ENCODE data around the gene ZIK1.

The ZIK1 gene

GRCh38 chr19:57583521-57584416 lies at the start of gene ZIK1:
ZIK1 (plus strand) TSS chr19:57584145; CDS start chr19:57584357, 212 bp downstream.
- DNase-seq: no peak

- DNase-seq: no peak
Observed at GRCh38 chr19:57537953-57538547, 45.9 kb upstream of the ZIK1 start.

- DNase-seq: no peak
Observed at GRCh38 chr19:57546513-57546912, 37.4 kb upstream of the ZIK1 start.

GRCh38 chr19:57552432-57552831 lies 31.5 kb upstream of the ZIK1 start:
- DNase-seq: no peak

GRCh38 chr19:57557659-57558058 lies 26.3 kb upstream of the ZIK1 start:
- no peak for DNase-seq

- no peak for DNase-seq
Observed at GRCh38 chr19:57558525-57558924, 25.4 kb upstream of the ZIK1 start.

- peak in 1 of 2 experiments; percentile 24 for DNase-seq
Observed at GRCh38 chr19:57559008-57559403, 24.9 kb upstream of the ZIK1 start.

GRCh38 chr19:57559404-57560025 lies 24.4 kb upstream of the ZIK1 start, which contains the start of gene ZNF550:
ZNF550 (minus strand) TSS chr19:57559863; CDS start chr19:57559682, 181 bp downstream.
- peak; percentile 38 to 82 for DNase-seq

GRCh38 chr19:57560049-57560491 lies 23.9 kb upstream of the ZIK1 start:
- no peak for DNase-seq

GRCh38 chr19:57563547-57563946 lies 20.4 kb upstream of the ZIK1 start:
- no peak for DNase-seq

GRCh38 chr19:57566396-57567265 lies 17.3 kb upstream of the ZIK1 start:
- no peak for DNase-seq

GRCh38 chr19:57570707-57571106 lies 13.2 kb upstream of the ZIK1 start:
- DNase-seq: no peak

GRCh38 chr19:57572415-57572947 lies 11.5 kb upstream of the ZIK1 start:
- DNase-seq: no peak

- DNase-seq: no peak
Observed at GRCh38 chr19:57576661-57577060, 7.3 kb upstream of the ZIK1 start.

- DNase-seq: peak; percentile 88 to 95
Observed at GRCh38 chr19:57578487-57579205, 5.3 kb upstream of the ZIK1 start, which contains the start of gene ZNF416. ZNF416 (minus strand) TSS chr19:57578911; CDS start chr19:57578704, 207 bp downstream.

- DNase-seq: no peak
Observed at GRCh38 chr19:57583104-57583520, 833 bp upstream of the ZIK1 start.

GRCh38 chr19:57587529-57587928 lies 3.6 kb downstream of the ZIK1 start:
- no peak for DNase-seq

GRCh38 chr19:57599377-57599760 lies 15.4 kb downstream of the ZIK1 start:
- DNase-seq: no peak

GRCh38 chr19:57599761-57600383 lies 15.9 kb downstream of the ZIK1 start, which contains the start of gene ZNF530:
ZNF530 (plus strand) TSS chr19:57599885; CDS start chr19:57604346, 4,461 bp downstream.
- DNase-seq: peak; percentile 71 to 78

GRCh38 chr19:57606931-57607330 lies 23.0 kb downstream of the ZIK1 start:
- DNase-seq: no peak

- DNase-seq: no peak
Observed at GRCh38 chr19:57611113-57611512, 27.2 kb downstream of the ZIK1 start.

Measured in SW 1271 (cell line).